Calu3 (cell line): ENCODE results near the gene RASGRP2. TPM values are rescaled to one million over a fixed set of nuclear protein-coding genes. Genes with fewer than 3 reads are reported as not detected.

Experiments
- BruUV-seq: library from RNA; stranded (reverse); fragments of 400-500 nt; replicated peaks from 2 replicates; lab custom pipeline; 2021; lab: Mats Ljungman, UMichigan
- CTCF ChIA-PET: fragments of 300-600 bp; sonication (Branson Sonifier 250); formaldehyde crosslinking; loops from one replicate; lab custom pipeline; 2022; ENCODE audit warnings: antibody characterized with exemption; lab: Charles Lee
- DNase-seq: peaks from one replicate; pipeline ENCODE4 v3.0.0; 2022
- H3K27ac Mint-ChIP-seq: one replicate; pipeline ENCODE4 v1.8.0; 2022; ENCODE audit warnings: mixed read lengths; ENCODE audit not compliant: unreplicated experiment
- H3K27me3 Mint-ChIP-seq: one replicate; pipeline ENCODE4 v1.8.0; 2022; ENCODE audit warnings: mixed read lengths; ENCODE audit not compliant: unreplicated experiment
- H3K36me3 Mint-ChIP-seq: one replicate; pipeline ENCODE4 v1.8.0; 2022; ENCODE audit warnings: mild to moderate bottlenecking, moderate library complexity, mixed read lengths; ENCODE audit not compliant: insufficient read depth, unreplicated experiment
- H3K4me1 Mint-ChIP-seq: one replicate; pipeline ENCODE4 v1.8.0; 2022; ENCODE audit warnings: mild to moderate bottlenecking, low read depth, mixed read lengths; ENCODE audit not compliant: unreplicated experiment
- H3K4me3 Mint-ChIP-seq: one replicate; pipeline ENCODE4 v1.8.0; 2022; ENCODE audit warnings: mild to moderate bottlenecking, low read depth, moderate library complexity, mixed read lengths; ENCODE audit not compliant: unreplicated experiment
- H3K9me3 Mint-ChIP-seq: one replicate; pipeline ENCODE4 v1.8.0; 2022; ENCODE audit warnings: low read depth, mixed read lengths; ENCODE audit not compliant: unreplicated experiment
- intact Hi-C: fragments of 100-400 bp; cut with micrococcal nuclease; formaldehyde crosslinking; loops from one replicate; pipeline ENCODE4 v1.10.0; 2022; ENCODE audit not compliant: unreplicated experiment
- total RNA-seq: library from RNA; stranded (reverse); gene quantifications from 2 replicates; pipeline ENCODE4 v1.2.3, GENCODE V29; 2022
- TF ChIP-seq, protein P1 (sequence below): fragments of 200-600 bp; IDR thresholded peaks from one replicate; pipeline ENCODE4 v1.8.0; 2022; ENCODE audit warnings: antibody characterized with exemption; ENCODE audit not compliant: unreplicated experiment

RASGRP2 gene
- total RNA-seq, 1 experiment from 2014 or later: not detected

DNA sequence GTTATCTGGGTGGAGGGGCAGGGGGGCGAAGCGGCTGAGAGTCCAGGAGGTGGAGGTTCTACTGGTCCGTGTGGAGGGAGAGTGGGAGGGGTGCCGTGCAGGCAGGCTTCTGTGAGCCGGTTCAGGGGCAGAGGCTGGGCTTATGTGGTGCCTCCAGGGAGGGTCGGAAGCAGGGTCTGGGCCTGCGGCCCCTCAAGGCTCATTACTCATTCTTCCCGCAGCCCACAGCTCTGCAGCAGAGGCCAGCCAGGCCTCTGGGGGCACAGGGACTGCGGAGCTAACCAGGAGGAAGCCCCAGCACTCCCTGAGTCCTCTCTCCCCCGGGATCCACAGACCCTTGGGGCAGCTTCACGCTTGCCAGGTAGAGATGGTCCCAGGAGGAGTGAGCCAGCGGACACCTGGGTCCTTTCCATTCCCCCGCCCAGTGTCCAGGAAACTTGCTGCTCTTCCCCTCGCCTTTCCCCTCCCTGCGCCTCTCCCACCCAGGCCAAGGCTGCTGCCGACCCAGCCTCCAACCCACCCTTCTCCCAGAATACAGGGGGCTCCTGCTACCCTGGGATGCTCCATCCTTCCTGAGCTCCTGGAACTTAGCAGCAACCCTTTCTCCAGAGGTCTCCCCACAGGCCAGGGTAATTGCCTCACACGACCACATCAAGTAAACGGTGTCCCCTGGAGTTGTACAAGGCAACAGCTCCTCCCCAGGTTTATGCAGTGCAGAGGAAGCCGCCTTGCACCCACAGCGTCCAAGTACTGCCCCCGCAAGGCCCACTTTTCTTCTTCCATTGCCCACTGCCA is 27.3 kb downstream of the RASGRP2 start:
- Mint-ChIP-seq H3K4me1 (no peaks in the 10 kb centered on the region), H3K27ac (no peak overlapping the region), H3K27me3 (peaks cover 92% of the 10 kb centered on the region), H3K9me3 (no peaks in the 10 kb centered on the region), H3K36me3 (no peaks in the 10 kb centered on the region), H3K4me3 (no peak overlapping the region)
- CTCF ChIA-PET: no interaction called here
- BruUV-seq: no TSS peak
- intact Hi-C loops: no loop called here
- TF ChIP-seq, protein P1, sequence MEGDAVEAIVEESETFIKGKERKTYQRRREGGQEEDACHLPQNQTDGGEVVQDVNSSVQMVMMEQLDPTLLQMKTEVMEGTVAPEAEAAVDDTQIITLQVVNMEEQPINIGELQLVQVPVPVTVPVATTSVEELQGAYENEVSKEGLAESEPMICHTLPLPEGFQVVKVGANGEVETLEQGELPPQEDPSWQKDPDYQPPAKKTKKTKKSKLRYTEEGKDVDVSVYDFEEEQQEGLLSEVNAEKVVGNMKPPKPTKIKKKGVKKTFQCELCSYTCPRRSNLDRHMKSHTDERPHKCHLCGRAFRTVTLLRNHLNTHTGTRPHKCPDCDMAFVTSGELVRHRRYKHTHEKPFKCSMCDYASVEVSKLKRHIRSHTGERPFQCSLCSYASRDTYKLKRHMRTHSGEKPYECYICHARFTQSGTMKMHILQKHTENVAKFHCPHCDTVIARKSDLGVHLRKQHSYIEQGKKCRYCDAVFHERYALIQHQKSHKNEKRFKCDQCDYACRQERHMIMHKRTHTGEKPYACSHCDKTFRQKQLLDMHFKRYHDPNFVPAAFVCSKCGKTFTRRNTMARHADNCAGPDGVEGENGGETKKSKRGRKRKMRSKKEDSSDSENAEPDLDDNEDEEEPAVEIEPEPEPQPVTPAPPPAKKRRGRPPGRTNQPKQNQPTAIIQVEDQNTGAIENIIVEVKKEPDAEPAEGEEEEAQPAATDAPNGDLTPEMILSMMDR: no peak
- no peak for DNase-seq

- no peak overlapping the region for H3K4me3 Mint-ChIP-seq
- H3K36me3 Mint-ChIP-seq: no peaks in the 10 kb centered on the region
- intact Hi-C loops: no loop called here
- H3K27ac Mint-ChIP-seq: no peak overlapping the region
- TF ChIP-seq, protein P1: no peak
- CTCF ChIA-PET: interaction anchor here (0.6 kb wide), 1 partner anchor 404 kb away, joined by 7 read pairs; no protein-coding TSS in a partner anchor
- no peak for DNase-seq
- H3K27me3 Mint-ChIP-seq: peaks cover 92% of the 10 kb centered on the region
- BruUV-seq: no TSS peak
- peaks cover under 1% of the 10 kb centered on the region for H3K4me1 Mint-ChIP-seq
- no peaks in the 10 kb centered on the region for H3K9me3 Mint-ChIP-seq
Observed at GRCh38 chr11:64715756-64716472, 28.0 kb downstream of the RASGRP2 start.

DNA sequence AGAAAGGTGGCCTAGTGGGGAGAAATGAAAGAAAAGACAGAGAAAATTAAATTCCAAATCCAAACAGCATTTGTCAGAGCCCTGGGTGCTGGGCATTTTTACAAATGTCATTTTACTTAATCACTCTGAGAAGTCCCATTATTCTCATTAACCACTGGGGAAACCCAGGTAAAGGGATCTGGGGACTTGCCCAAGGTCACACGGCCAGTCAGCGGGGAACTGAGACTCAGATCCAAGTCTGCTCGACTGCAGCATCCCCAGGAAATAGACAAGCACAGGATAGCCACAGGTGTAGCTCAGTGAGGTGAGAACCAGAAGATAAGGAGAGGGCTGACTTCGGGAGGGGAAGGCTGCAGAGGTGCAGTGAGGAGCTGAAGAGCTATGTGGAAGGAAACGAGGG is 28.8 kb downstream of the RASGRP2 start:
- H3K9me3 Mint-ChIP-seq: no peaks in the 10 kb centered on the region
- intact Hi-C loops: no loop called here
- H3K4me1 Mint-ChIP-seq: peaks cover 8% of the 10 kb centered on the region
- BruUV-seq: no TSS peak
- no peak for DNase-seq
- H3K27me3 Mint-ChIP-seq: peaks cover 92% of the 10 kb centered on the region
- H3K27ac Mint-ChIP-seq: no peak overlapping the region
- H3K4me3 Mint-ChIP-seq: no peak overlapping the region
- TF ChIP-seq, protein P1: no peak
- CTCF ChIA-PET: interaction anchor here (0.6 to 1.2 kb wide), 2 partner anchors 10 to 602 kb away, joined by 3 read pairs; no protein-coding TSS in a partner anchor
- no peaks in the 10 kb centered on the region for H3K36me3 Mint-ChIP-seq

DNA sequence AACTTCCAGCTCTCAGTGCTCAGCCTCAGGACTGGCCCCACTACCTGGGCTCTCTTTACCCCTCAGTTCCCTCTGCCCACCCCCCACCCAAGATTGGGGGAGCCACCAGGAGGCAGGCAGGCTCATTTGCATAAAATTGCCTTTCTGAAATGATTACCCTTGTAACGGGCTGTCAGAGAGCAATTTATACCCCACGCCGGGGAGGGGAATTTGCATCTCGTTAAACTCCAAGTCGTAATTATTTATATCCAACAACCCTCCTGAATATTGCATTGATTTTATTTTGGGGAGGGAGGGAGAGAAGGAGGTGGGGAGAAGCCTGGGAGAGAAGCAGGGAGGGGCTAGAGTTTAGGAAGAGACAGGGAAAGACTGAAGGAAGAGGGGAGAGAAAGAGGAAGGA is 29.3 kb downstream of the RASGRP2 start:
- CTCF ChIA-PET: interaction anchor here (0.6 to 1.2 kb wide), 2 partner anchors 11 to 602 kb away, joined by 3 read pairs; no protein-coding TSS in a partner anchor
- TF ChIP-seq, protein P1: no peak
- peaks cover 10% of the 10 kb centered on the region for H3K4me1 Mint-ChIP-seq

More for the DNA sequence above, 29.3 kb downstream of the RASGRP2 start:
- Mint-ChIP-seq H3K36me3 (no peaks in the 10 kb centered on the region), H3K27me3 (peaks cover 92% of the 10 kb centered on the region), H3K27ac (no peak overlapping the region), H3K4me3 (no peak overlapping the region), H3K9me3 (no peaks in the 10 kb centered on the region)
- intact Hi-C loops: no loop called here
- no TSS peak for BruUV-seq
- no peak for DNase-seq
